Endometrium (tissue), 2 donors: ENCODE measurements around the gene MYO5B.
"Not testable (repeated sequence)": the region's sequence is repeated elsewhere in the genome, so short reads cannot be mapped to it uniquely, and the experiment has no call there.

Experiments used
- FAIRE-seq: peaks from 2 replicates; lab custom pipeline; 2012; peaks lifted over from hg19 to GRCh38; lab: Jason Lieb, UNC
- donor health status: control.
- donor health status: control.

MYO5B gene

GRCh38 chr18:49917742-49918141 is 277.2 kb downstream of the MYO5B start:
- FAIRE-seq = no peak

- FAIRE-seq = no peak
Observed at GRCh38 chr18:49915352-49915751, 279.6 kb downstream of the MYO5B start.

DNA sequence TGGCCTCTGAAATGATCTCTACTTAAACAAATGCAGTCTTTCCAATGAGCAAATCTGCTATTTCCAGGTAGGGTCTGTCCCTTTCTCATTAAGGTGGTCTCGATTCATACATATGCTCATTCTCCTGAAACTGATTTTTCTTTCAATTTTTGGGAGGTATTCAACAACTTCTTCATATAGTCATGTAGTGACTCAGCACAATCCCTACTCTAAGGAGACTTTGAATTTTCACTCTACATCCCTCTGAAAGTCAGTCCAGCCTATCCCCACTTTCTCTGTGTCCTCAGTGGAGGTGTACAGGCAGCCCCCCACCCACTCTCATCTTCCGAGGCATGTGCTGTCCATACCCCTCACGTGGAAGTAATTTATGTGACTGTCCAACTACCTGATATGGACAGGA is 281.7 kb downstream of the MYO5B start:
- FAIRE-seq = no peak

GRCh38 chr18:49911427-49911826 is 283.5 kb downstream of the MYO5B start:
- no peak for FAIRE-seq

GRCh38 chr18:49910986-49911385 is 284.0 kb downstream of the MYO5B start:
- no peak for FAIRE-seq

DNA sequence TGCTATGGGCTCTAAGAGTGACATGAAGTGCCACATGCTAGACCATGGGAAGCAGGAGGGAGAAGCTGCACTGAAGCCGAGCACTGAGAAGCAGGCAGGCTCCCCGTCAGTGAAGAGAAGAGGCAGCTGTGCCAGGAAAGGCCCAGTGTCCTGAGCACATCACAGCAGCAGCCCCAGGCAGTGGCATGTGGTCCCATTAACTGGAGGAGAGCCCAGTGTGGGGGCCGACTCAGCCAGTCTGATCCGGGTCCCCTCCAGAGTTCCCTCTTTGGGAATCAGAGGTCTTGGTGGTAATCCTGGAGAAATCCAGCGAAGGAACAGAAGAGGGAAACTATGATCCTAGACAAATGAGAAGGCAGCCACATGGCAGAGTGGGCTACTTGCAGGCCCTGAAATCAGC is 284.9 kb downstream of the MYO5B start:
- no peak for FAIRE-seq

DNA sequence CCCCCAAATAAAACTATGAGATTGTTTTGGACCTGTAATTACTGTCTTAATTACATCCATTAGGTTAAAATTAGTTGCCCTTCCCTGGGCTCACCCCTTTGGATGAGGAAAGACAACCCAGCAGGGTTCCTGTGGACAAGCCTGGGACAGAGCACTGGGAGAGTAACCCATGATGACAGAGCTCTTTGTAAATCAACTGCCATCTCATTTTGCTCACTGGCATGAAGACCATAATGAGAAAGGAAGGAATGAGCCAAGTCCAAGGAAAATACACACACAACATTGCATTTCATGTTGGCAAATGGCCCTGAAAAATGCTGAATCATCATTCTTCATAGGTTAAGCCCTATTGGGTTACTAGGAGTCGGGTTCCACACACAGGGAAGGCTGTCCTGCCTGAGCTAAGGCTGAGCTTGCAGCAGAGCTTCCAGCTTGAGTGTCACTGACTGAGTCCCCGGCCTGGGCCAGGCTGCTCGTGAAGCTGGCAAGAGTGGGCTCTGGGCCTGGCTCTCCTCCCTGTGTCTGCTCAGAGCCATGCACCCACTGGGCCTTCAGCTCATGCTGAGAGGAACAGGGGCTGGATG is 287.5 kb downstream of the MYO5B start:
- FAIRE-seq = no peak

DNA sequence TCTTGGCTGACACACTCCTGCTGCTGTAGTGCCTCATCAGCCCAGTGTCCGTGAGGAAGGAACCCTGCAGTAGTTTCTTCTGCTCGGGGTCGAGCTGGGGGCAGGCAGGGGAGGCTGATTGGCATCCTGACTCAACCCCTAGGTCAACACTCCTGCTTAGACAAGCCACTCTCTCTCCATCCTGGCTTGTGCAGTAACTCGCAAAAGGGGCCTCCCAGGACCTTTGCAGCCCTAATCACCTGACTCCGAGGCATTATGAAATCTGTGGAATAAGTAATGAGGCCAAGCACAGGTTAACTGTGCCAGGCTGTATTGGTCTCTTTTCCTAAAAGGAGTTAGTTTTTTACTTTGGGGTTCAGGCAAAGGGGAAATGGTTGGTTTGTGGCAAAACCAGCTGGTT is 289.2 kb downstream of the MYO5B start:
- no peak for FAIRE-seq

GRCh38 chr18:49904871-49905555 is 289.9 kb downstream of the MYO5B start:
- no peak for FAIRE-seq

GRCh38 chr18:49901862-49902340 is 293.0 kb downstream of the MYO5B start:
- FAIRE-seq = no peak

- FAIRE-seq = no peak
Observed at GRCh38 chr18:49899657-49900330, 295.2 kb downstream of the MYO5B start.

DNA sequence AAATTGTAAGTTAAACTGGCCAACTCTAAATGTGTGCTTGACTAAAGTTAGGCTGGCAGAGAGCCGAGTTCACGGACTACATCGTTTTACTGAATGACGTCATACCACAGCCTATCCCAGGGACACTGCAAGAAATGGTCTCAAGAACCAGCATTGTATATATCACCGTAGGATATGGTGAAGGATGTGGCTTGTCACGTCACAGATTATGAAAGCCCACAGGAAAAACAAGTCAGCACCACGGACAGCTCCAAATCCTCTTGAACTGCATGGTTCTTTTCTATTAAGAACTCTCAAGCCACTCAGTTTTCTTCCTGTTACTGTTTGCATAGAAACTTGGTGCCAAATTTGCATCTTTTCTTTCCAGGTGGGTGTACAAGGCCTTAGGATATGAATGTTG is 296.5 kb downstream of the MYO5B start:
- no peak for FAIRE-seq

GRCh38 chr18:49894517-49895226 is 300.3 kb downstream of the MYO5B start:
- FAIRE-seq = no peak

GRCh38 chr18:49893036-49893435 is 301.9 kb downstream of the MYO5B start:
- FAIRE-seq = no peak

DNA sequence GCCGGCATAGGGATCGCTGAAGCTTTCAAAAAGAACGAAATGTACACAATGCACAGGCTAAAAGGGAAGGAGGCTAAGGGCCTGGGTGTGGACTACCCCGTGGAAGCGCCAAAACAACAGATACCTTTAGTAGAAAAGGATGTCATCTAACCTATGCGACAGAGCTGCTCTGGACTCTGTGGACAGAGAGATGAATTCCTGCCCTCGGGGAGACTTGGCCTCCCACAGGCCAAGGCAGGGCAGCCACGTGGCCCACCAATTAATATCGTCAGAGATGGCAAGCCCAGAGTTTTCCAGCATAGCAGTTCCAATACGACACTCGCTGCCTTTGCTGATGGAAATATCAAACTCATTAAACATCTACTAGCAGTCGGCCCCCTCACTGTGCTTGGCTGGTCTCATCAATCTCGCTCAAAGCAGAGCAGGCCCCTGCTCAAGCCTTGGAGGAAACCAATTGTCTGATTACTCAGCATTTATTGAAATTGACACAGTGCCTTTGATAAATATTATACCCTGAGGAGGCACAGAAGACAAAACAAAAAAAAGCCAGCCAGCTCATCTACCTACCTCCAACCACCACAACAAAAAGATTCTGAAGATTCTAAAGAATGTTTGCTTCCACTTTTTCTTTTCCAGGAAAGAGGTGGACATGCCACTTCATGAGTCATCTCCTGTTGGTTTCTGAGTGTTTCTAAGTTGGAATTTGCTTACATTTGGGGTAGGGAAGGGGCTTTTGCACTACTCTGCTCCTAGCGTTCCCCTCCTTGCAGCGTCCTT is 302.6 kb downstream of the MYO5B start:
- FAIRE-seq = no peak

DNA sequence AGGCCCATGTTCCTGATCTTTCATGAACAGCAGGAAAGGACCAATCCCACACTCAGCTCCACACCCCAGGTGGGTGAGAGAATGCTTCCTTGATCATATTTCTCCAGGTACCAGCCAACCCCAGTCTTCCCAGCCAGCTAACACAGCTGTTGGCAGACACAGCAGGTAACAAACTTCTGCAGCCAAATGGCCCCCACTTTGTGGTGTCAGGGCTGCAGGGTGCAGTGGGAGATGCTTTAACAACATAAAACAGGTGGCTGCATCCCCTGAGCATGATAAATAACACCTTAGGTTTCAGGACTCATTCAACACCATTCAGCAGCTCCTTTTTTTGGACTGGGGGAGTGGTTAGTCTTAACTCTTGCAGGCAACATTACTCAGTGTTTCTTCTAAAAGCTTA is 304.9 kb downstream of the MYO5B start:
- FAIRE-seq = no peak

DNA sequence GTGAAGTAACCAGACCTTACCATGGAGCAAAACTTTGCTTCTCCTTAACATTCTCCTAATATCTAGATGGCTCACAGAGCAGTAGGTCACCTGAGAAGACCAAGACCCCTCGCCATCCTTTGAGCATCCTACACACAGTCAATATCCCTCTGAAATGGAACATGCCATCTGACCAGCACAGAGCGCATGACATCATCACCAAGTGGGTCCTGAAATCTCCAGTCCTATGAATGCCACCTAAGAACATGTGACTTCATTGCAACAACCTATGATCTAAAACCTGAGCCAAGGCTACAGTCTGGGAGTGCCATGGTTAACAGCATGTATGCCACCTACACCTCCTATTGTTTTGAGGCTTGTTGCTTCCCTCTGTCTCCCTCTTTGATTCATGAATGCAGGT is 305.4 kb downstream of the MYO5B start:
- not testable (repeated sequence) for FAIRE-seq

GRCh38 chr18:49886891-49887764 is 307.8 kb downstream of the MYO5B start:
- no peak for FAIRE-seq

DNA sequence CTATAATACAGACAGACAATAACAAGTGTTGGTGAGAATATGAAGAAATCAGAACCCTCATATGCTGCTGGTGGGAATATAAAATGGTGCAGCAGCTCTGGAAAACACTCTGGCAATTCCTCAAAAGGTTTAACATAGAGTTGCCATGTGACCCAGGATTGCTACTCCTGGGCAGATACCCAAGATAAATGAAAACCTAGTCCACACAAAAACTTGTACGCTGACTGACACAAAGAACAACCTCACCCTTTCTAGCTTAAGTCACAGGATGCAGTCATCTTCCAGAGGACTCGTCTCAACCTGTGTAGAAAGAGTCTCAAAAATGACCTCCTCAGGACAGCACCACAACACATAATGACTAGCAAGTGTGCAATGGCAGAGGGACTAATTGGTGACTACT is 310.0 kb downstream of the MYO5B start:
- FAIRE-seq = no peak

- no peak for FAIRE-seq
Observed at GRCh38 chr18:49884465-49884864, 310.5 kb downstream of the MYO5B start.

GRCh38 chr18:49880661-49881060 is 314.3 kb downstream of the MYO5B start:
- no peak for FAIRE-seq
